SK-N-MC (cell line): Measurements from ENCODE around the gene ZNF322.

Experiments used
- EZH2 ChIP-seq: fragments of 200-600 bp; sonication (generic); IDR thresholded peaks from one replicate; pipeline ENCODE4 v1.6.1; 2017; ENCODE audit warnings: antibody characterized with exemption
- POLR2AphosphoS5 ChIP-seq: IDR thresholded peaks from 2 replicates; pipeline ENCODE4 v1.6.1; 2012; ENCODE audit warnings: mild to moderate bottlenecking, low read depth, low read length, borderline replicate concordance

- TF ChIP-seq EZH2 (no peak), POLR2AphosphoS5 (no peak)
These were observed 50.1 kb downstream of the ZNF322 start for GRCh38 chr6:26609463-26609862.
